ENCODE measurements around the gene CMTM5. TPM values are rescaled to one million over a fixed set of nuclear protein-coding genes. Genes with fewer than 3 reads are reported as not detected.

Gene CMTM5
- total RNA-seq, 3 donors from 2014 or later (not counting 1 experiment from before 2014, with no cell fraction given): 2.9 to 4.5 TPM; not detected in 1

DNA sequence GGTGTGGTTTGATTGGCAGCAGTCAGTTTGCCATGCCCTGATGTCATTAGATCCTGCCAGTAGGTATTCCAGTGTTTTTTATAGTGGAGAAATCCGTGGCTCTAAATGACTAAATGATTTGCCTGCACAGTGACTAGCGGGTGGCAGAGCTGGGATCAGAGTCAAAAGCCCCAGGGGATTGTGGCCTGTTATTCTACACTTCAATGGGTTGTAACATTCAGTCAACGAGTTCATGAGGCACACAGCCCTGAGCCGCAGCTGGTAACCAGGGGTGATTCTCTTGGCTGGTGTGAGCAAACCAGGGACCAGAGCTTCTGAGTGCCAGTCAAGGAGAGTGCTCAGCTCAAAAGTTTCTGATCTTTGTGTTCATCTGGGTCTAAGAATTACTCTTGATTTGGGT lies 29.4 kb downstream of the CMTM5 start:
- DNase-seq (no peak), ATAC-seq (no peak)
- Histone ChIP-seq H3K27me3 (ENCODE audit: control insufficient read depth, insufficient read depth, low read length) (no peaks in the 10 kb centered on the region), H3K9me3 (ENCODE audit: control insufficient read depth, insufficient read depth, low read length) (no peaks in the 10 kb centered on the region), H3K4me1 (ENCODE audit: control insufficient read depth, insufficient read depth, low read length) (no peaks in the 10 kb centered on the region), H3K4me3 (ENCODE audit: low read length) (no peak overlapping the region), H3K27ac (ENCODE audit: low read length) (no peak overlapping the region), H3K36me3 (ENCODE audit: control insufficient read depth, insufficient read depth, low read length) (no peaks in the 10 kb centered on the region)
- Mint-ChIP-seq H3K4me3 (no peak overlapping the region), H3K36me3 (no peaks in the 10 kb centered on the region), H3K27me3 (ENCODE audit: low read depth in 2 of 2) (peaks cover 8% of the 10 kb centered on the region in 2 donors), H3K4me1 (no peaks in the 10 kb centered on the region), H3K27ac (no peak overlapping the region), H3K9me3 (no peaks in the 10 kb centered on the region)
- WGBS (ENCODE audit: insufficient coverage): 64% methylated on average over 4 of the region's 4 CpGs
- intact Hi-C loops (cut with micrococcal nuclease): no loop called here
- TF ChIP-seq CTCF (IDR thresholded peaks at IDR 0.05): no peak

DNA sequence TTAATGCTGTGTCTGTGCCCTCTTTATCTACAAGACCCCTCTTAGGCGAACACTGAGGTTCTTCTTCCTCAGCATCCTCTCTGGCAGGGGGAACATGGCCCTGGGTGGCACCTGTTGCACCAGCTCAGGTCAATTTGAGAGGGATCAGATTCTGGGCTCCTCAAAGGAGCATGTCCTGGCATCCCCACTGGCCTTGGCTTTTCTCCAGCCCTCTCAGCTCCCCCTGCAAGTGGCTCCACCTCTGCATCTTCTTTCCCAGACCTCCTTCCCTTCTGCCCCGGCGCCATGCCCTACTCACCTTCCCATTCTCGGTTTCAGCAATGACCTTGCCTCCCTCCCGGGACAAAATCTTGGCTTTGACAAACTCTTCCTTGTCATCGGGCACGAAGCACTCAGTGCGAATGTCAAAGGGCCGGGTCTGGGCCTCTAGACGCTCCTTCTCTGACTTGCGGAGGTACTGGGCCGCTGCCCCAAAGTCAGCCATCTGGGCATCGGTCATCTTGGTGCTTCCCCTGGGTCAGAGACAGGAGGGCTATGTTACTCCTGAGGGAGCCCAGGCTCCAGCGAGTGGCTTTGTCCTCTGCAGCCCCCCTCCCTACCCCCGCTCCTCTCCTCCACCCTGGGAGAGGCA lies 30.0 kb downstream of the CMTM5 start:
- Mint-ChIP-seq H3K27me3 (ENCODE audit: low read depth in 2 of 2) (peaks cover 8% of the 10 kb centered on the region in 2 donors), H3K36me3 (no peaks in the 10 kb centered on the region), H3K4me1 (no peaks in the 10 kb centered on the region), H3K4me3 (no peak overlapping the region), H3K9me3 (no peaks in the 10 kb centered on the region), H3K27ac (no peak overlapping the region)
- Histone ChIP-seq H3K27me3 (ENCODE audit: control insufficient read depth, insufficient read depth, low read length) (no peaks in the 10 kb centered on the region), H3K9me3 (ENCODE audit: control insufficient read depth, insufficient read depth, low read length) (no peaks in the 10 kb centered on the region), H3K4me1 (ENCODE audit: control insufficient read depth, insufficient read depth, low read length) (no peaks in the 10 kb centered on the region), H3K27ac (ENCODE audit: low read length) (no peak overlapping the region), H3K4me3 (ENCODE audit: low read length) (no peak overlapping the region), H3K36me3 (ENCODE audit: control insufficient read depth, insufficient read depth, low read length) (no peaks in the 10 kb centered on the region)
- no peak for DNase-seq
- intact Hi-C loops (cut with micrococcal nuclease): no loop called here
- WGBS (ENCODE audit: insufficient coverage): 90% methylated on average over 14 of the region's 15 CpGs
- ATAC-seq: no peak
- TF ChIP-seq CTCF (IDR thresholded peaks at IDR 0.05): no peak

DNA sequence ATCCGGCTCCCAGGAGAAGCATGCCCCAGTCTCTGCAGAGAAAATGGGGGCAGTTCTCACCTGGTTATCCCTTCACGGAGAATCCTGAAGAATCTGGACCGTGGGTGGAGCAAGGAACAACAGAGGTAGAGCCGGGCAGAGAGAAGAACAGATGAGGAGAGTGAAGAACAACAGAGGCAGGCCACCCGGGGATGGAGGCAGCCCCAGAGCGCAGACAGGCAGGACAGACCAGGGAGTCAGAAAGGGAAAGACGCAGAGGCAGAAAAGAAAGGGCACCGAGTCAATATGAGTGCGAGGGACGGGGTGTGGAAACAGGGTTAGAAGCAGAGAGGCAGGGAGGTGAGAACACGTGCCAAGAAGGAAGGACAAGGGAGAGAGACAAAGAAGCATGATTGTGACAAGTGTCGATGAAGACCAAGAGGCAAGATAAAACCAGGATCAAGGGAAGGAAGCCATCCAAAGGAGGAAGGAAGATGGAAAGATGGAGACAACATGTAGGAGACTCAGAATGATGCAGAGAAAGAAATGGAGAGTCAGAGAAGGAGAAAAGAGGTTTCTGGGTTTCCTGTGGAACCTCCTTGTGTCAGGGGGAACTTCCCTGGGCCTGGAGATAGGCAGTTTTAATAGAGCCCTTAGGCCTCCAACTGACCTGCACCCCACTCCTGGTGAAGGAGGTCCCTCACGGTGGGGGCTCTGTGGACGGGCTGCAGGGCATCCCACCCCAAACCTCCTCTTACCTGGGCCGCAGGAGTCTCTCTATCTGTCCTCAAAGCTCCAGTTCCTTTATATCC lies 30.9 kb downstream of the CMTM5 start, which contains the start of gene MYH6:
Gene MYH6 (minus strand): TSS at position 758 of the 791 bp plus-strand sequence. CDS start 1,050 bp downstream, outside the sequence.
- ATAC-seq (no peak), DNase-seq (no peak)
- Histone ChIP-seq H3K27ac (ENCODE audit: low read length) (no peak within 1 kb of the TSS), H3K9me3 (ENCODE audit: control insufficient read depth, insufficient read depth, low read length) (no peaks in the 10 kb centered on the region), H3K27me3 (ENCODE audit: control insufficient read depth, insufficient read depth, low read length) (no peaks in the 10 kb centered on the region), H3K36me3 (ENCODE audit: control insufficient read depth, insufficient read depth, low read length) (no peaks in the 10 kb centered on the region), H3K4me3 (ENCODE audit: low read length) (no peak within 1 kb of the TSS), H3K4me1 (ENCODE audit: control insufficient read depth, insufficient read depth, low read length) (no peaks in the 10 kb centered on the region)
- intact Hi-C loops (cut with micrococcal nuclease): no loop called here
- Mint-ChIP-seq H3K27me3 (ENCODE audit: low read depth in 2 of 2) (peaks cover 8% of the 10 kb centered on the region in 2 donors), H3K36me3 (no peaks in the 10 kb centered on the region), H3K4me1 (no peaks in the 10 kb centered on the region), H3K27ac (no peak within 1 kb of the TSS), H3K9me3 (no peaks in the 10 kb centered on the region), H3K4me3 (no peak within 1 kb of the TSS)
- TF ChIP-seq CTCF (IDR thresholded peaks at IDR 0.05): no peak
- 86% methylated on average over 15 of the region's 15 CpGs for WGBS (ENCODE audit: insufficient coverage)
